ENCODE data around the gene LAYN.

DNA sequence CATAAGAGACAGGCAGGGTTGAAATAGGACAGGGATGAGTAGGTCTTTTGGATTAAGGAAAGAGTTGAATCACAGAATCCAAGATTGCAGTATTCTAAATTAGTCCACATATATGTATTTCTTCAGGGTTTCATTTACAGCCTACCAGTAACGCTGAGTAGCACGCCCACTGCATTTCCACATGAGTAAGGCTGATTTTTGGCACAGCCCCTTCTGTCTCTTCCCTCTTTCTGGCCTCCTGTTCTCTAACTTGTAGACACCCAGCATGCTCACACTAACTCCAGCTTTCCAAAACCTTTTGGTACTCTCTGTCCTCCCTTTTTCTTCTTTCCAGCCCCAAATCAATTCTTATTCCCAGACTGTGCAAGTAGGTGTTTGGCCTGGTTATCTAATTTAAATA, 58.0 kb downstream of the LAYN start:
- TF ChIP-seq POLR2AphosphoS5 (IDR thresholded peaks at IDR 0.05; ENCODE audit: borderline replicate concordance, low read depth, low read length) = no peak
- no peak for TF ChIP-seq EZH2 (IDR thresholded peaks at IDR 0.05)

All from SK-N-MC (cell line).